ENCODE measurements around the gene HYI. TPM values are rescaled to one million over a fixed set of nuclear protein-coding genes. Genes with fewer than 3 reads are reported as not detected.
"Not testable (repeated sequence)": the region's sequence is repeated elsewhere in the genome, so short reads cannot be mapped to it uniquely, and the experiment has no call there.

Gene HYI, protein sequence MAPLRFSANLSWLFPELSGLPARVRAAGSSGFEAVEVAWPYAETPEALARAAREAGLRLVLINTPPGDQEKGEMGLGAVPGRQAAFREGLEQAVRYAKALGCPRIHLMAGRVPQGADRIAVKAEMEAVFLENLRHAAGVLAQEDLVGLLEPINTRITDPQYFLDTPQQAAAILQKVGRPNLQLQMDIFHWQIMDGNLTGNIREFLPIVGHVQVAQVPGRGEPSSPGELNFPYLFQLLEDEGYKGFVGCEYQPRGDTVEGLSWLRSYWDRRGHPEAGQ
- polyA plus RNA-seq (14.8 and 20.2 TPM in 2 replicates), polyA minus RNA-seq (2.2 and 8.5 TPM in 2 replicates)

DNA sequence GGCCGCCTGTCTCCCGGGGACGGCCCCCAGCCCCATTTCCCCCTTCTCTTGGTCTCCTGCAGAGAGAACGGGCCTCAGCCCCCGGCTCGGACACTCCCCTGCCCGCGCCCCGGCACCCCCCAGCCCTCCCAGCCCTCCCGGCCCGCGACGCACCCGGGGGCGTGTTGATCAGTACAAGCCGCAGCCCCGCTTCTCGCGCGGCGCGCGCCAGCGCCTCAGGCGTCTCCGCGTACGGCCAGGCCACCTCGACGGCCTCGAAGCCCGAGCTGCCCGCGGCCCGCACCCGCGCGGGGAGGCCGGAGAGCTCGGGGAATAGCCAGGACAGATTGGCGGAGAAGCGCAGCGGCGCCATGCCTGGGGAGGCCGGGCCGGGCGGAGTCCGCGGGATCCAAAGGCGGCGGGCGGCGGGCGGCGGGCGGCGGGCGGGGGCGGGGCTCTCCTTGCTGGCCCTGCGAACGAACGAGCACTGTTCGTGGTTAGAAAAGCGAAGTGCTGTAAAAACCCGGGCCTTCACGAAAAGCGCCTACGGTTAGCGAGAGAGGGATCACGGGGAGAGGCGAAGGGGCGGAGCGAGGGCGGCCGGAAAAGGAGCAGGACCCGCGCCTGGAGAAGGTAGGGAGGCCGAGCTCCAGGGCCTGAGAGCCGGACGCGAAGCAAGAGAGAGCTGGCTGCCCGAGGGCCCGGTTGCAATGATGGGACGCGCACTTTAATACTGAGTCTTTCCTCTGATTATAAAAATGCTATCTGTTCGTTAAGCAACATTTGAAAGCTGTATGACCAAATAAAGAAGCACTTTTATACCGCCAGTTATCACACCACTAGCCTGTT, at the start of gene HYI:
Gene HYI, minus strand, starts transcription at position 490 of the 828 bp plus-strand sequence. Its CDS starts 138 bp downstream, at position 352.
- Histone ChIP-seq H3K4me2 (ENCODE audit: low read length) (peak within 1 kb of the TSS; percentile 13), H4K20me1 (ENCODE audit: insufficient read depth) (no peaks in the 10 kb centered on the region), H3F3A (ENCODE audit: insufficient read depth, low read length, poor library complexity, severe bottlenecking) (no peaks in the 10 kb centered on the region), H2AFZ (ENCODE audit: low read depth, low read length) (no peak within 1 kb of the TSS), H3K9me2 (ENCODE audit: insufficient read depth, low read length) (no peaks in the 10 kb centered on the region), H3K27ac (ENCODE audit: low read length) (no peak within 1 kb of the TSS), H3K27me3 (ENCODE audit: insufficient read depth, low read depth, low read length) (no peaks in the 10 kb centered on the region), H3K9me3 (ENCODE audit: low read length) (no peaks in the 10 kb centered on the region), H3K9ac (ENCODE audit: low read length) (peak within 1 kb of the TSS; percentile 50), H3K4me3 (ENCODE audit: low read length) (peak within 1 kb of the TSS; percentile 60), H3K36me3 (ENCODE audit: insufficient read depth, low read length) (peaks cover 4% of the 10 kb centered on the region), H3K79me2 (replicated peaks; ENCODE audit: insufficient read depth, low read length) (no peaks in the 10 kb centered on the region)
- no peak for TF ChIP-seq EP300 (conservative IDR thresholded peaks at IDR 0.05; ENCODE audit: poor library complexity, severe bottlenecking)
- TF ChIP-seq, protein P1, sequence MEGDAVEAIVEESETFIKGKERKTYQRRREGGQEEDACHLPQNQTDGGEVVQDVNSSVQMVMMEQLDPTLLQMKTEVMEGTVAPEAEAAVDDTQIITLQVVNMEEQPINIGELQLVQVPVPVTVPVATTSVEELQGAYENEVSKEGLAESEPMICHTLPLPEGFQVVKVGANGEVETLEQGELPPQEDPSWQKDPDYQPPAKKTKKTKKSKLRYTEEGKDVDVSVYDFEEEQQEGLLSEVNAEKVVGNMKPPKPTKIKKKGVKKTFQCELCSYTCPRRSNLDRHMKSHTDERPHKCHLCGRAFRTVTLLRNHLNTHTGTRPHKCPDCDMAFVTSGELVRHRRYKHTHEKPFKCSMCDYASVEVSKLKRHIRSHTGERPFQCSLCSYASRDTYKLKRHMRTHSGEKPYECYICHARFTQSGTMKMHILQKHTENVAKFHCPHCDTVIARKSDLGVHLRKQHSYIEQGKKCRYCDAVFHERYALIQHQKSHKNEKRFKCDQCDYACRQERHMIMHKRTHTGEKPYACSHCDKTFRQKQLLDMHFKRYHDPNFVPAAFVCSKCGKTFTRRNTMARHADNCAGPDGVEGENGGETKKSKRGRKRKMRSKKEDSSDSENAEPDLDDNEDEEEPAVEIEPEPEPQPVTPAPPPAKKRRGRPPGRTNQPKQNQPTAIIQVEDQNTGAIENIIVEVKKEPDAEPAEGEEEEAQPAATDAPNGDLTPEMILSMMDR (IDR thresholded peaks at IDR 0.05; ENCODE audit: poor library complexity, severe bottlenecking) = no peak
- TF ChIP-seq POLR2AphosphoS5 (IDR thresholded peaks at IDR 0.05) = no peak

DNA sequence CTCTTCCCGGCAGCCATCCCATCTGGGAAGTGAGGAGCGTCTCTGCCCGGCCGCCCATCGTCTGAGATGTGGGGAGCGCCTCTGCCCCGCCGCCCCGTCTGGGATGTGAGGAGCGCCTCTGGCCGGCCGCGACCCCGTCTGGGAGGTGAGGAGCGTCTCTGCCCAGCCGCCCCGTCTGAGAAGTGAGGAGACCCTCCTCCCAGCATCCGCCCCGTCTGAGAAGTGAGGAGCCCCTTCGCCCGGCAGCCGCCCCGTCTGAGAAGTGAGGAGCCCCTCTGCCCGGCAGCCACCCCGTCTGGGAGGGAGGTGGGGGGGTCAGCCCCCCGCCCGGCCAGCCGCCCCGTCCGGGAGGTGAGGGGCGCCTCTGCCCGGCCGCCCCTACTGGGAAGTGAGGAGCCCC, 48.1 kb upstream of the HYI start:
- H3K4me3 ChIP-seq (ENCODE audit: low read length); H3K9me3 ChIP-seq (ENCODE audit: low read length); H3K36me3 ChIP-seq (ENCODE audit: insufficient read depth, low read length); H4K20me1 ChIP-seq (ENCODE audit: insufficient read depth); H3K9me2 ChIP-seq (ENCODE audit: insufficient read depth, low read length); H3K9ac ChIP-seq (ENCODE audit: low read length); H3F3A ChIP-seq (ENCODE audit: insufficient read depth, low read length, poor library complexity, severe bottlenecking); H2AFZ ChIP-seq (ENCODE audit: low read depth, low read length); H3K27ac ChIP-seq (ENCODE audit: low read length); H3K79me2 ChIP-seq (replicated peaks; ENCODE audit: insufficient read depth, low read length); H3K27me3 ChIP-seq (ENCODE audit: insufficient read depth, low read depth, low read length); H3K4me2 ChIP-seq (ENCODE audit: low read length): not testable (repeated sequence)

DNA sequence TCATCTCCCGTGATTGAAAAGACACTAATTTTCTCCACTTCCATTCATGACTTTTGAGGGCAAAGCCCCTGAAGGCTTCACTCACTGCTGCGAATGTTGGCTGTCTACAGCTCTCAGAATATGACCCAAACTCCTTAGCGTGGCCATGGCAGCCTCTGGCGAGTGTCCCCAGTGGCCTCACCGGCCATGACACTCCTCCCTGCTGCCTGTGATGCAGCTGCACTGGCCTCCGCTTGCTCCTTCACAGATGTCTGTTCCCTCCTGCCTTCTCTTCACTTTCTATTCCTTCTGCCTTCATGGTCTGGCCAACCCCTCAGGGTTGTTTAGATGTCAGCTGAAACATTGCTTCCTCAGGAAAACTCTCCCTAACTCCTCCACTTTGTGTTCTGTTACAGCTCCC, 46.2 kb upstream of the HYI start:
- no peak for TF ChIP-seq MXI1 (conservative IDR thresholded peaks at IDR 0.05; ENCODE audit: poor library complexity, severe bottlenecking)
- TF ChIP-seq TAF1 (IDR thresholded peaks at IDR 0.05; ENCODE audit: low read depth) = no peak
- TF ChIP-seq POLR2AphosphoS5 (IDR thresholded peaks at IDR 0.05) = no peak
- TF ChIP-seq, protein P2, sequence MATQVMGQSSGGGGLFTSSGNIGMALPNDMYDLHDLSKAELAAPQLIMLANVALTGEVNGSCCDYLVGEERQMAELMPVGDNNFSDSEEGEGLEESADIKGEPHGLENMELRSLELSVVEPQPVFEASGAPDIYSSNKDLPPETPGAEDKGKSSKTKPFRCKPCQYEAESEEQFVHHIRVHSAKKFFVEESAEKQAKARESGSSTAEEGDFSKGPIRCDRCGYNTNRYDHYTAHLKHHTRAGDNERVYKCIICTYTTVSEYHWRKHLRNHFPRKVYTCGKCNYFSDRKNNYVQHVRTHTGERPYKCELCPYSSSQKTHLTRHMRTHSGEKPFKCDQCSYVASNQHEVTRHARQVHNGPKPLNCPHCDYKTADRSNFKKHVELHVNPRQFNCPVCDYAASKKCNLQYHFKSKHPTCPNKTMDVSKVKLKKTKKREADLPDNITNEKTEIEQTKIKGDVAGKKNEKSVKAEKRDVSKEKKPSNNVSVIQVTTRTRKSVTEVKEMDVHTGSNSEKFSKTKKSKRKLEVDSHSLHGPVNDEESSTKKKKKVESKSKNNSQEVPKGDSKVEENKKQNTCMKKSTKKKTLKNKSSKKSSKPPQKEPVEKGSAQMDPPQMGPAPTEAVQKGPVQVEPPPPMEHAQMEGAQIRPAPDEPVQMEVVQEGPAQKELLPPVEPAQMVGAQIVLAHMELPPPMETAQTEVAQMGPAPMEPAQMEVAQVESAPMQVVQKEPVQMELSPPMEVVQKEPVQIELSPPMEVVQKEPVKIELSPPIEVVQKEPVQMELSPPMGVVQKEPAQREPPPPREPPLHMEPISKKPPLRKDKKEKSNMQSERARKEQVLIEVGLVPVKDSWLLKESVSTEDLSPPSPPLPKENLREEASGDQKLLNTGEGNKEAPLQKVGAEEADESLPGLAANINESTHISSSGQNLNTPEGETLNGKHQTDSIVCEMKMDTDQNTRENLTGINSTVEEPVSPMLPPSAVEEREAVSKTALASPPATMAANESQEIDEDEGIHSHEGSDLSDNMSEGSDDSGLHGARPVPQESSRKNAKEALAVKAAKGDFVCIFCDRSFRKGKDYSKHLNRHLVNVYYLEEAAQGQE (IDR thresholded peaks at IDR 0.05; ENCODE audit: borderline replicate concordance) = no peak
- no peak for TF ChIP-seq EZH2 (IDR thresholded peaks at IDR 0.05; ENCODE audit: borderline replicate concordance, insufficient read depth, low read length, poor library complexity, severe bottlenecking)
- no peak for TF ChIP-seq RAD21 (conservative IDR thresholded peaks at IDR 0.05)
- no peak for TF ChIP-seq EP300 (conservative IDR thresholded peaks at IDR 0.05; ENCODE audit: poor library complexity, severe bottlenecking)
- TF ChIP-seq SMC3 (conservative IDR thresholded peaks at IDR 0.05; ENCODE audit: poor library complexity) = no peak
- TF ChIP-seq, protein P1 (IDR thresholded peaks at IDR 0.05; ENCODE audit: poor library complexity, severe bottlenecking) = no peak
- Histone ChIP-seq H4K20me1 (ENCODE audit: insufficient read depth) (no peaks in the 10 kb centered on the region), H3K27me3 (ENCODE audit: insufficient read depth, low read depth, low read length) (no peaks in the 10 kb centered on the region), H2AFZ (ENCODE audit: low read depth, low read length) (no peak overlapping the region), H3K27ac (ENCODE audit: low read length) (no peak overlapping the region), H3K79me2 (replicated peaks; ENCODE audit: insufficient read depth, low read length) (no peaks in the 10 kb centered on the region), H3K9ac (ENCODE audit: low read length) (no peak overlapping the region), H3F3A (ENCODE audit: insufficient read depth, low read length, poor library complexity, severe bottlenecking) (no peaks in the 10 kb centered on the region), H3K4me2 (ENCODE audit: low read length) (no peak overlapping the region), H3K9me3 (ENCODE audit: low read length) (no peaks in the 10 kb centered on the region), H3K9me2 (ENCODE audit: insufficient read depth, low read length) (no peaks in the 10 kb centered on the region), H3K36me3 (ENCODE audit: insufficient read depth, low read length) (no peaks in the 10 kb centered on the region), H3K4me3 (ENCODE audit: low read length) (no peak overlapping the region)
